HUES6 (cell line): ENCODE results near the gene HEXB.
A peak's percentile ranks its signal among the peaks of the same experiment; 100 is the strongest.

Source experiments
- H3K27ac ChIP-seq: 2 replicates; pipeline ENCODE4 v1.7.0; 2013; ENCODE audit warnings: low read depth, mild to moderate bottlenecking, low read length, inconsistent platforms
- H3K27me3 ChIP-seq: 2 replicates; pipeline ENCODE4 v1.6.1; 2013; ENCODE audit warnings: low read length; ENCODE audit not compliant: control insufficient read depth, insufficient read depth
- H3K36me3 ChIP-seq: 2 replicates; pipeline ENCODE4 v1.6.1; 2013; ENCODE audit warnings: low read length; ENCODE audit not compliant: control insufficient read depth, insufficient read depth
- H3K4me1 ChIP-seq: 2 replicates; pipeline ENCODE4 v1.6.1; 2013; ENCODE audit warnings: low read length; ENCODE audit not compliant: control insufficient read depth, insufficient read depth
- H3K4me3 ChIP-seq: 2 replicates; pipeline ENCODE4 v1.5.1; 2013; ENCODE audit warnings: low read depth, low read length
- H3K9ac ChIP-seq: one replicate; pipeline ENCODE4 v1.6.1; 2013; ENCODE audit warnings: mild to moderate bottlenecking, low read length
- H3K9me3 ChIP-seq: 2 replicates; pipeline ENCODE4 v1.6.1; 2013; ENCODE audit warnings: low read depth, low read length; ENCODE audit not compliant: control insufficient read depth, insufficient read depth

Gene HEXB

DNA sequence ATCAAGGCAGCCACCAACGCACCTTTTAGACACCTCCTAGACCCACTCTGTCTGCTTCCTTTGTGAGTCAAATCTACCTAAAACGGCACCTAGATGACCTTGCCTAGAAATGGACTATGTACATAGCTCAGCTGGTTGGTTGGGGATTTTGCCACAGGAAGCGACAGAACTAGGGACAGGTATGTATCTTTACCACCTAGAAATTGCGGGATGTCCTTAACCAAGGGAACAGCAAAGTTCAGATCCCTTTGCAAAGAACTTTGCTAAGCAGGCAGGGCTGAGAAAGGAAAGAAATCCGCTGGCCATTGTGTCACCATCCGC is 42.5 kb upstream of the HEXB start:
- H3K27ac ChIP-seq = no peak overlapping the region
- peak overlapping the region; percentile 77 for H3K4me3 ChIP-seq
- H3K9ac ChIP-seq = peak overlapping the region; percentile 96

GRCh38 chr5:74643111-74643562 is 41.9 kb upstream of the HEXB start:
- Histone ChIP-seq H3K4me3 (no peak overlapping the region), H3K9ac (no peak overlapping the region), H3K27ac (no peak overlapping the region), H3K9me3 (no peaks in the 10 kb centered on the region), H3K27me3 (peaks cover 40% of the 10 kb centered on the region), H3K36me3 (no peaks in the 10 kb centered on the region; the same call in 1 of the 2 replicates), H3K4me1 (peaks cover 16% of the 10 kb centered on the region)

More for the DNA sequence above, 42.5 kb upstream of the HEXB start:
- peaks cover 16% of the 10 kb centered on the region for H3K4me1 ChIP-seq
- H3K27me3 ChIP-seq = peaks cover 40% of the 10 kb centered on the region
- no peaks in the 10 kb centered on the region; the same call in 1 of the 2 replicates for H3K36me3 ChIP-seq
- H3K9me3 ChIP-seq = no peaks in the 10 kb centered on the region

GRCh38 chr5:74647096-74647495 is 37.9 kb upstream of the HEXB start:
- H3K9ac ChIP-seq = no peak overlapping the region
- no peak overlapping the region for H3K4me3 ChIP-seq
- no peaks in the 10 kb centered on the region for H3K9me3 ChIP-seq
- H3K36me3 ChIP-seq = no peaks in the 10 kb centered on the region
- peaks cover 11% of the 10 kb centered on the region for H3K4me1 ChIP-seq
- H3K27me3 ChIP-seq = peaks cover 21% of the 10 kb centered on the region
- no peak overlapping the region for H3K27ac ChIP-seq

DNA sequence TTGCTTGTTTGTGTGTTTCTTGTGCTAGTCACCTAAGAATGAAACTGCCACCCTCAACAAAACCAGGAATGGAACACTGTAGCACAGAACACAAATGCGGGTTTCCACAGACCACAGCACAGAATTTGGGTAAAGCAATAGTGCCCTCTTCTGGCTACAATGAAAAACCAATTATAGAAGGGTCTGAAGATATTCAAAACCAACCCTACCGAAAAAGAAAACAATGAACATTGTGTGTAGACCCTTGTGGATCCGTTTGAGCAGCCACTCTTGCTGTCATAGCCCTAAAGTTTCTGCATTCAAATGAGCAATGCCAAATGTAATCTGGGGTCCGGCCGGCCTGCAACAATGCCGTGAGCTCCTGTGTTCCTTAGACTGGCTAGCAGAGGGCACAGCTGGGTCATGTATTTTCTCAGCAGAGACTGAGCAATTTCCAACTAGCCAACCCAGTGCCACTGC is 36.2 kb upstream of the HEXB start:
- Histone ChIP-seq H3K4me3 (no peak overlapping the region), H3K27ac (no peak overlapping the region), H3K27me3 (peaks cover 3% of the 10 kb centered on the region; the same call in 1 of the 2 replicates), H3K9ac (no peak overlapping the region), H3K4me1 (0 out of 2 replicates have a peak, but pooled peaks cover 4% of the 10 kb centered on the region), H3K9me3 (no peaks in the 10 kb centered on the region), H3K36me3 (no peaks in the 10 kb centered on the region)

GRCh38 chr5:74649421-74649973 is 35.5 kb upstream of the HEXB start:
- Histone ChIP-seq H3K4me1 (0 out of 2 replicates have a peak, but pooled peaks cover 4% of the 10 kb centered on the region), H3K4me3 (no peak overlapping the region), H3K9ac (no peak overlapping the region), H3K9me3 (no peaks in the 10 kb centered on the region), H3K27me3 (no peaks in the 10 kb centered on the region), H3K27ac (no peak overlapping the region), H3K36me3 (no peaks in the 10 kb centered on the region)

DNA sequence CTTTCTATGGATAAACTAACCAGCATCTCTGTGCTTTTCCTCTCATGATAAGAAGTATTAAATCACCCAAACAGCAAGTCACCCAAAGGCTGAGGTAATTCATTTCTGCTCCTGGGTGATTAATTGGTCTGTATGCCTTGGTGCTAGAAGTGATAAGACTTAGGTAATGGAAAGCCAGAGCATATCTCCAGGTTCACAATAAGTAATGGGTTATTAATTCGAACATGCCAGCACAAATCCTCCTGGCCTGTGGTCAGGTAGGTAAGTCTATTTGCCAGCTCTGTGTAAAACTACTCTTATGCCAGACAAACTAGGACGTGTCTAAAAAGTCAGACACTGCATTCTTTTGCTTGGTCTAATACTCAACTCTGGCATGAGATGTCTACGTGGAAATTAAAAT is 33.3 kb upstream of the HEXB start:
- H3K4me1 ChIP-seq = 0 out of 2 replicates have a peak, but pooled peaks cover 4% of the 10 kb centered on the region
- no peak overlapping the region for H3K4me3 ChIP-seq
- H3K36me3 ChIP-seq = no peaks in the 10 kb centered on the region
- H3K27ac ChIP-seq = no peak overlapping the region
- H3K9ac ChIP-seq = no peak overlapping the region
- no peaks in the 10 kb centered on the region for H3K9me3 ChIP-seq
- H3K27me3 ChIP-seq = no peaks in the 10 kb centered on the region

DNA sequence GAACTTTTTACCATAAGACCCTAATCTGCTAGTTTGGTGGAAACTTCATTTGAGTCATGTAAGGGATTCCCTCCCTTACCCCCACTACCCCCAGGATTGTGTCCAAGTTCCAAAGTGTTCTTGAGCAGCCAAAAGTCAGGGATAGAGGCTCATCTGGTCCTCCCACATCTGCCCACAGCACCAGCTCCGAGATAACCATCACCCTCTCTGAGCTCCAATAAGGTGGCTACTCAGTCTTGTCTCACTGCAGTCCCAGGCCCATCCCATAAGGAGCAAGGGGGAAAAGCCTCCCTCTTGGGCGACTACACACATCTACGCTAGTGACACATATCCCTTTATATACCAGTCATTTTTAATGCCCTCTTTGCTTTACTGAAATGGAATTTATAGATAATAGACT is 32.5 kb upstream of the HEXB start:
- H3K36me3 ChIP-seq = no peaks in the 10 kb centered on the region
- no peak overlapping the region for H3K9ac ChIP-seq
- H3K27ac ChIP-seq = no peak overlapping the region
- no peaks in the 10 kb centered on the region for H3K27me3 ChIP-seq
- H3K9me3 ChIP-seq = no peaks in the 10 kb centered on the region
- H3K4me3 ChIP-seq = no peak overlapping the region
- 0 out of 2 replicates have a peak, but pooled peaks cover 4% of the 10 kb centered on the region for H3K4me1 ChIP-seq

GRCh38 chr5:74653991-74654390 is 31.0 kb upstream of the HEXB start:
- H3K36me3 ChIP-seq = no peaks in the 10 kb centered on the region
- no peaks in the 10 kb centered on the region for H3K4me1 ChIP-seq
- no peak overlapping the region for H3K27ac ChIP-seq
- no peak overlapping the region for H3K9ac ChIP-seq
- no peak overlapping the region for H3K4me3 ChIP-seq
- no peaks in the 10 kb centered on the region for H3K27me3 ChIP-seq
- H3K9me3 ChIP-seq = peaks cover 5% of the 10 kb centered on the region

DNA sequence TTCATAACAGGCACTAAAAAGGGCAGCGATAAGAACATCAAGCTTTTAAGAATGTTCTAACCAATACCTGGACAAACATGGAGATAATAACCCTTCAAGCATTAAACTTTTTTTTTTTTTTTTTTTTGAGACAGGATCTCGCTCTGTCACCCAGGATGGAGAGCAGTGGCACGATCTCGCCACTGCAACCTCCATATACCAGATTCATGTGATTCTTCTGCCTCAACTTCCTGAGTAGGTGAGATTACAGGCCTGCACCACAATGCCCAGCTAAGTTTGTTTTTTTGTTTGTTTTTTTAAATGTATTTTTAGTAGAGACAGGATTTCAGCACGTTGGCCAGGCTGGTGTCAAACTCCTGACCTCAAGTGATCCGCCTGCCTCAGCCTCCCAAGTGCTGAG is 29.8 kb upstream of the HEXB start:
- no peak overlapping the region for H3K27ac ChIP-seq
- H3K9me3 ChIP-seq = peaks cover 5% of the 10 kb centered on the region
- no peaks in the 10 kb centered on the region; the same call in 1 of the 2 replicates for H3K4me1 ChIP-seq
- no peak overlapping the region for H3K9ac ChIP-seq
- no peaks in the 10 kb centered on the region for H3K27me3 ChIP-seq
- H3K4me3 ChIP-seq = no peak overlapping the region
- H3K36me3 ChIP-seq = no peaks in the 10 kb centered on the region

- no peak overlapping the region for H3K4me3 ChIP-seq
- no peaks in the 10 kb centered on the region for H3K27me3 ChIP-seq
- no peak overlapping the region for H3K27ac ChIP-seq
- no peaks in the 10 kb centered on the region; the same call in 1 of the 2 replicates for H3K4me1 ChIP-seq
- H3K36me3 ChIP-seq = no peaks in the 10 kb centered on the region
- H3K9ac ChIP-seq = no peak overlapping the region
- peaks cover 5% of the 10 kb centered on the region for H3K9me3 ChIP-seq
Observed at GRCh38 chr5:74655716-74656115, 29.3 kb upstream of the HEXB start.

DNA sequence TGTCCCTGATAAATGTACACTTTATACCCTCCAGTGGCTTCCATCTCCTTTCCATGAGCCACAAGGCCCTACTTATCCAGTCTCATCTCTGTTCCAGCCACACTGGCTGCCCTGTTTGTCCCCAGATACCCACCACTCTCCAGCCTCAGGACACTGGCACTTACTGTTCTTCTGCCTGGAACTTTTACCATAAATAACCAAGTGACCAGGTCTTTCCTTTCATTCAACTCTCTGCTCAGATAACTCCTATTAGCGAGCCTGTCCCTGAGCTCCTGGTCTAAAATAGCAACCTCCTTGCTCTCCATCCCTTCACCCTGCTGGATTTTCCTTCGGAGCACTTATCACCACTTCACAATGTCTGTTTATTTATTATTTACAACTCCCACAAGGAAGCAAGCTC is 27.9 kb upstream of the HEXB start:
- Histone ChIP-seq H3K4me1 (no peaks in the 10 kb centered on the region; the same call in 1 of the 2 replicates), H3K27ac (no peak overlapping the region), H3K4me3 (no peak overlapping the region), H3K27me3 (no peaks in the 10 kb centered on the region), H3K9ac (no peak overlapping the region), H3K36me3 (no peaks in the 10 kb centered on the region), H3K9me3 (peaks cover 5% of the 10 kb centered on the region)
